ENCODE data around the gene MAP4K3.

DNA sequence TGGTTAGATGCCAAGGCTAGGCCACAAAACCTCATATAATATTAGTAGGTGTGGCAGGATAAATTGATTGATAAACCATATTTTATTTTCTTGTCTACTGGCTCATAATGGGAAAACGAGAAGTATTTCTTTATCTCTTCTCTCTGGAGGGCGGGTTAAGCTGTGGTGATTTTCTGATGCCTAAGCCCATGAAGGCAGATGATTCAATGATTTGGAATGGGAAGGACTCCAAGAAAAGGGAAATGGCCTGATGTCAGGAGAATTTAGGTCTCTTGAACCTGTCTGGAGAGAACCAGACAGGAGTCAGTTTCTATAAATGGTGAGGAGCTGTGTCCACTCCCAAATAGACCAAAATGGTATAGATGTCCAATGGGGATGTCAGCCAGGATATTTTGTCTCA is 18.7 kb upstream of the MAP4K3 start:
- TF ChIP-seq, protein P1, sequence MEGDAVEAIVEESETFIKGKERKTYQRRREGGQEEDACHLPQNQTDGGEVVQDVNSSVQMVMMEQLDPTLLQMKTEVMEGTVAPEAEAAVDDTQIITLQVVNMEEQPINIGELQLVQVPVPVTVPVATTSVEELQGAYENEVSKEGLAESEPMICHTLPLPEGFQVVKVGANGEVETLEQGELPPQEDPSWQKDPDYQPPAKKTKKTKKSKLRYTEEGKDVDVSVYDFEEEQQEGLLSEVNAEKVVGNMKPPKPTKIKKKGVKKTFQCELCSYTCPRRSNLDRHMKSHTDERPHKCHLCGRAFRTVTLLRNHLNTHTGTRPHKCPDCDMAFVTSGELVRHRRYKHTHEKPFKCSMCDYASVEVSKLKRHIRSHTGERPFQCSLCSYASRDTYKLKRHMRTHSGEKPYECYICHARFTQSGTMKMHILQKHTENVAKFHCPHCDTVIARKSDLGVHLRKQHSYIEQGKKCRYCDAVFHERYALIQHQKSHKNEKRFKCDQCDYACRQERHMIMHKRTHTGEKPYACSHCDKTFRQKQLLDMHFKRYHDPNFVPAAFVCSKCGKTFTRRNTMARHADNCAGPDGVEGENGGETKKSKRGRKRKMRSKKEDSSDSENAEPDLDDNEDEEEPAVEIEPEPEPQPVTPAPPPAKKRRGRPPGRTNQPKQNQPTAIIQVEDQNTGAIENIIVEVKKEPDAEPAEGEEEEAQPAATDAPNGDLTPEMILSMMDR (IDR thresholded peaks at IDR 0.05 in 4 of 5, conservative IDR thresholded peaks at IDR 0.05 in 1 of 5), result no peak
- no peak for TF ChIP-seq POLR2A (IDR thresholded peaks at IDR 0.05)
